K562 (cell line): Measurements from ENCODE around the gene SRC. TPM values are rescaled to one million over a fixed set of nuclear protein-coding genes. Genes with fewer than 3 reads are reported as not detected.

ENCODE experiments used
- ATAC-seq: fragments of 200-7000 bp; cut with Tn5 transposase; 3 replicates; pipeline ENCODE4 v1.9.1; 2020; ENCODE audit warnings: moderate library complexity
- BruUV-seq: library from RNA; stranded (reverse); fragments of 400-500 nt; replicated peaks from 2 replicates; lab custom pipeline; 2021; lab: Mats Ljungman, UMichigan
- CTCF ChIA-PET: fragments of 300-600 bp; formaldehyde crosslinking; extraction: SDS; loops from one replicate; lab custom pipeline; 2021; ENCODE audit warnings: low intra/inter-chr PET ratio; lab: Yijun Ruan, JAX
- POLR2A ChIA-PET: fragments of 300-600, 350-650 bp; sonication (Branson Sonifier 250); formaldehyde crosslinking; extraction: SDS; loops from one replicate; lab custom pipeline; 2021; ENCODE audit warnings: antibody characterized with exemption, inconsistent platforms; lab: Yijun Ruan, JAX
- DNase-seq, 4 experiments: peaks; one replicate each; pipeline versions ENCODE4 v3.0.0 to v3.0.0-alpha.2; 2011 to 2018; ENCODE audit warnings: low spot score in 3 of 4, mixed read lengths in 3 of 4; ENCODE audit errors: extremely low read depth in 1 of 4
- FAIRE-seq: peaks from 2 replicates; lab custom pipeline; 2011; peaks lifted over from hg19 to GRCh38; lab: Jason Lieb, UNC
- H2AFZ ChIP-seq: 2 replicates; pipeline ENCODE4 v1.6.0; 2011; ENCODE audit warnings: low read depth, low read length, control low read depth, inconsistent platforms
- H3K27ac ChIP-seq: fragments of 200-600 bp; 3 replicates; pipeline ENCODE4 v1.8.0; 2011; ENCODE audit warnings: low read depth, mild to moderate bottlenecking, control low read depth, inconsistent platforms, low read length, moderate library complexity, mixed read lengths; ENCODE audit errors: extremely low read depth
- H3K27me3 ChIP-seq, 2 experiments: fragments of 300-600 bp in 1 of 2; 2 replicates in 1 of 2; 3 replicates in 1 of 2; pipeline versions ENCODE4 v1.6.0 to v1.8.0; 2011; ENCODE audit warnings: inconsistent platforms in 2 of 2, low read length in 2 of 2, mild to moderate bottlenecking in 1 of 2, mixed read lengths in 1 of 2, moderate library complexity in 1 of 2; ENCODE audit not compliant: control insufficient read depth in 2 of 2, insufficient read depth in 2 of 2
- H3K36me3 ChIP-seq: fragments of 300-600 bp; 3 replicates; pipeline ENCODE4 v1.8.0; 2011; ENCODE audit warnings: mild to moderate bottlenecking, low read length, inconsistent platforms; ENCODE audit not compliant: control insufficient read depth, insufficient read depth
- H3K4me1 ChIP-seq, 2 experiments: fragments of 200-600 bp in 1 of 2; replicated peaks in 1 of 2; 2 replicates in 1 of 2; 3 replicates in 1 of 2; pipeline versions ENCODE4 v1.5.1 to v1.8.0; 2011; ENCODE audit warnings: inconsistent platforms in 2 of 2, low read length in 2 of 2, mild to moderate bottlenecking in 1 of 2, mixed read lengths in 1 of 2, moderate library complexity in 1 of 2; ENCODE audit not compliant: control insufficient read depth in 2 of 2, insufficient read depth in 2 of 2
- H3K4me2 ChIP-seq: 2 replicates; pipeline ENCODE4 v1.6.1; 2011; ENCODE audit warnings: low read length, control low read depth, inconsistent platforms, mixed read lengths; ENCODE audit not compliant: insufficient read depth
- H3K4me3 ChIP-seq: fragments of 200-600 bp; sonication (generic), shearing (Covaris generic); 2 replicates; pipeline ENCODE4 v1.5.1; 2016; ENCODE audit warnings: control low read depth, inconsistent platforms
- H3K79me2 ChIP-seq: fragments of 200-600 bp; 3 replicates; pipeline ENCODE4 v1.8.0; 2011; ENCODE audit warnings: low read length, inconsistent platforms; ENCODE audit not compliant: control insufficient read depth, insufficient read depth
- H3K9ac ChIP-seq, 2 experiments: 2 replicates each; pipeline versions ENCODE4 v1.6.0 to v1.6.1; 2011; ENCODE audit warnings: low read depth in 2 of 2, low read length in 2 of 2, control low read depth in 1 of 2, inconsistent platforms in 1 of 2, mild to moderate bottlenecking in 1 of 2, mixed read lengths in 1 of 2; ENCODE audit not compliant: insufficient read depth in 1 of 2
- H3K9me1 ChIP-seq: one replicate; pipeline ENCODE4 v1.6.0; 2011; ENCODE audit warnings: inconsistent platforms, mild to moderate bottlenecking, low read length, moderate library complexity; ENCODE audit not compliant: control insufficient read depth, insufficient read depth
- H3K9me3 ChIP-seq: replicated peaks from 2 replicates; pipeline ENCODE4 v1.5.1; 2011; ENCODE audit warnings: low read depth, low read length, inconsistent platforms; ENCODE audit not compliant: control insufficient read depth, insufficient read depth
- H4K20me1 ChIP-seq: replicated peaks from 2 replicates; pipeline ENCODE4 v1.6.1; 2011; ENCODE audit warnings: low read length, inconsistent platforms, mixed read lengths; ENCODE audit not compliant: control insufficient read depth, insufficient read depth
- ATF6 ChIP-seq: sonication (generic); formaldehyde crosslinking; IDR thresholded peaks from 2 replicates; pipeline ENCODE4 v1.4.0; 2020; ENCODE audit warnings: mild to moderate bottlenecking, missing genetic modification reagents
- NFRKB ChIP-seq: fragments of 450-650 bp; IDR thresholded peaks from 2 replicates; pipeline ENCODE4 v1.6.1; 2016; ENCODE audit warnings: low read depth
- POLR2AphosphoS2 ChIP-seq: IDR thresholded peaks from 2 replicates; pipeline ENCODE4 v1.6.1; 2012; ENCODE audit warnings: low read length, improper control_type of control experiment
- RAD21 ChIP-seq, 2 experiments: fragments of 250-450 bp in 1 of 2; fragments of 450-650 bp in 1 of 2; sonication (Bioruptor Pico) in 1 of 2; formaldehyde crosslinking in 1 of 2; IDR thresholded peaks in 1 of 2; conservative IDR thresholded peaks in 1 of 2; 2 replicates each; pipeline versions ENCODE4 v1.4.0 to v1.8.0; 2020 to 2022; ENCODE audit warnings: mild to moderate bottlenecking in 2 of 2, moderate library complexity in 1 of 2
- ZBTB43 ChIP-seq: sonication (generic); formaldehyde crosslinking; IDR thresholded peaks from 2 replicates; pipeline ENCODE4 v1.8.0; 2023; ENCODE audit warnings: mild to moderate bottlenecking, missing genetic modification reagents
- WGBS: fragments of 100-300 bp; shearing (Covaris generic); methylation state at CpG from one replicate; pipeline ENCODE4 v1.1.6; 2016; ENCODE audit warnings: low coverage, mixed read lengths; ENCODE audit not compliant: insufficient coverage; ENCODE audit errors: missing lambda C conversion rate; 5-methylcytosine and 5-hydroxymethylcytosine counted together
- in situ Hi-C: fragments of 300-500 bp; cut with MboI; formaldehyde crosslinking; loops from 4 replicates; pipeline ENCODE4 v1.15.0; 2018; ENCODE audit warnings: inconsistent platforms, mixed read lengths
- intact Hi-C: fragments of 100-400 bp; cut with micrococcal nuclease; formaldehyde crosslinking; loops from 2 replicates; pipeline ENCODE4 v1.14.2; 2022
- polyA plus RNA-seq, 8 experiments: library from polyadenylated mRNA; depleted of rRNA in 4 of 8; stranded (reverse) in 5 of 8; unstranded in 3 of 8; fragments of >200 nt; fragmentation: Nextera tagmentation in 2 of 8; fragmentation: Illumina TruSeq in 1 of 8; extraction: Ambion mirVana in 2 of 8; extraction: Trizol in 1 of 8; gene quantifications; 2 replicates each; pipeline versions ENCODE4 v1.2.1 to v1.2.3, GENCODE V29; 2011 to 2014; ENCODE audit warnings: inconsistent platforms in 1 of 8, missing spikeins in 1 of 8
- total RNA-seq, 7 experiments: library from RNA; depleted of rRNA in 6 of 7; stranded (reverse); fragments of >200 nt in 6 of 7; fragmentation: Illumina TruSeq in 2 of 7; extraction: Trizol in 2 of 7; gene quantifications; 2 replicates each; pipeline versions ENCODE4 v1.2.1 to v1.2.3, GENCODE V29; 2011 to 2021; ENCODE audit warnings: low replicate concordance in 1 of 7

SRC gene
- total and polyA plus RNA-seq, 9 of the 15 experiments (the other 6 are each of a cell fraction or from before 2014, with no cell fraction given) = 0.06 to 8.5 (median 3.1) TPM

GRCh38 chr20:37305079-37305478 lies 40.9 kb upstream of the SRC start:
- FAIRE-seq (no peak), DNase-seq (no peak), ATAC-seq (no peak)
- intact Hi-C loops = no loop called here
- Histone ChIP-seq H3K27me3 (no peaks in the 10 kb centered on the region), H2AFZ (no peak overlapping the region), H3K9ac (no peak overlapping the region), H4K20me1 (no peaks in the 10 kb centered on the region), H3K79me2 (peaks cover 5% of the 10 kb centered on the region; the same call in 2 of the 3 replicates), H3K4me1 (peaks cover under 1 to 17% of the 10 kb centered on the region in 2 experiments; a peak in 3 of 5 replicates), H3K9me1 (no peaks in the 10 kb centered on the region), H3K27ac (no peak overlapping the region), H3K9me3 (no peaks in the 10 kb centered on the region), H3K4me3 (no peak overlapping the region), H3K36me3 (peaks cover 73% of the 10 kb centered on the region; the same call in 2 of the 3 replicates), H3K4me2 (no peak overlapping the region)
- CTCF ChIA-PET = no interaction called here
- in situ Hi-C loops = no loop called here
- TF ChIP-seq ZBTB43 (CRISPR knock-in tag) (no peak), NFRKB (no peak), RAD21 (CRISPR knock-in tag; conservative IDR thresholded peaks at IDR 0.05 in 1 of 2, IDR thresholded peaks at IDR 0.05 in 1 of 2) (no peak)
- BruUV-seq = no TSS peak
- 86% methylated on average over 6 of the region's 6 CpGs for WGBS
- POLR2A ChIA-PET = interaction anchor here (1.0 kb wide), 1 partner anchor 15 kb away, joined by 3 read pairs; no protein-coding TSS in a partner anchor

- no peaks in the 10 kb centered on the region for H3K9me1 ChIP-seq
- intact Hi-C loops (no loop called here), in situ Hi-C loops (no loop called here)
- no peaks in the 10 kb centered on the region for H3K27me3 ChIP-seq
- H3K4me1 ChIP-seq = peaks cover 2 to 13% of the 10 kb centered on the region in 2 experiments; a peak in 3 of 5 replicates
- no peak overlapping the region for H3K27ac ChIP-seq
- H3K9me3 ChIP-seq = no peaks in the 10 kb centered on the region
- POLR2A ChIA-PET = interaction anchor here (1.0 to 1.2 kb wide), 2 partner anchors 16 to 23 kb away, joined by 3 read pairs; no protein-coding TSS in a partner anchor
- no peak overlapping the region for H2AFZ ChIP-seq
- H3K4me2 ChIP-seq = no peak overlapping the region
- no TSS peak for BruUV-seq
- no peak overlapping the region; a peak in 1 of 4 replicates for H3K9ac ChIP-seq
- TF ChIP-seq POLR2AphosphoS2 (no peak), ATF6 (no peak)
- CTCF ChIA-PET = no interaction called here
- H3K79me2 ChIP-seq = no peaks in the 10 kb centered on the region; the same call in 2 of the 3 replicates
- DNase-seq (no peak), ATAC-seq (no peak), FAIRE-seq (no peak)
- 74% methylated on average over 3 of the region's 3 CpGs for WGBS
- H3K4me3 ChIP-seq = no peak overlapping the region
- peaks cover 76% of the 10 kb centered on the region; the same call in 2 of the 3 replicates for H3K36me3 ChIP-seq
- H4K20me1 ChIP-seq = no peaks in the 10 kb centered on the region
These were observed 40.1 kb upstream of the SRC start for GRCh38 chr20:37305839-37306238.
